ENCODE measurements around the gene PLAGL2. TPM values are rescaled to one million over a fixed set of nuclear protein-coding genes. Genes with fewer than 3 reads are reported as not detected.

The PLAGL2 gene
- total RNA-seq, 1 experiment from 2014 or later, result 44.4 TPM

GRCh38 chr20:32231245-32231644 is 23.7 kb upstream of the PLAGL2 start:
- peaks cover 36 to 72% (median 68%) of the 10 kb centered on the region in 3 experiments; a peak in 6 of 7 replicates for H3K36me3 Mint-ChIP-seq (ENCODE audit: insufficient read depth in 1 of 3, low read depth in 3 of 3)
- no peak overlapping the region for H3K56ac ChIP-seq (ENCODE audit: insufficient read length, low read depth, low read length)
- no peaks in the 10 kb centered on the region for H3K9me3 Mint-ChIP-seq
- no peak overlapping the region for H3K14ac ChIP-seq (ENCODE audit: insufficient read depth, low read length)
- H3K27ac ChIP-seq (ENCODE audit: insufficient read length, low read depth, low read length), result no peak overlapping the region
- H3K4me3 Mint-ChIP-seq, result no peak overlapping the region
- no peak for DNase-seq
- no peak overlapping the region for H3K9ac ChIP-seq (ENCODE audit: extremely low read depth, insufficient read length, low read length)
- H3K4me2 ChIP-seq (ENCODE audit: insufficient read depth, insufficient read length, low read length), result no peak overlapping the region
- no peak overlapping the region for H2BK12ac ChIP-seq (ENCODE audit: insufficient read length, low read depth, low read length)
- TF ChIP-seq, protein P1, sequence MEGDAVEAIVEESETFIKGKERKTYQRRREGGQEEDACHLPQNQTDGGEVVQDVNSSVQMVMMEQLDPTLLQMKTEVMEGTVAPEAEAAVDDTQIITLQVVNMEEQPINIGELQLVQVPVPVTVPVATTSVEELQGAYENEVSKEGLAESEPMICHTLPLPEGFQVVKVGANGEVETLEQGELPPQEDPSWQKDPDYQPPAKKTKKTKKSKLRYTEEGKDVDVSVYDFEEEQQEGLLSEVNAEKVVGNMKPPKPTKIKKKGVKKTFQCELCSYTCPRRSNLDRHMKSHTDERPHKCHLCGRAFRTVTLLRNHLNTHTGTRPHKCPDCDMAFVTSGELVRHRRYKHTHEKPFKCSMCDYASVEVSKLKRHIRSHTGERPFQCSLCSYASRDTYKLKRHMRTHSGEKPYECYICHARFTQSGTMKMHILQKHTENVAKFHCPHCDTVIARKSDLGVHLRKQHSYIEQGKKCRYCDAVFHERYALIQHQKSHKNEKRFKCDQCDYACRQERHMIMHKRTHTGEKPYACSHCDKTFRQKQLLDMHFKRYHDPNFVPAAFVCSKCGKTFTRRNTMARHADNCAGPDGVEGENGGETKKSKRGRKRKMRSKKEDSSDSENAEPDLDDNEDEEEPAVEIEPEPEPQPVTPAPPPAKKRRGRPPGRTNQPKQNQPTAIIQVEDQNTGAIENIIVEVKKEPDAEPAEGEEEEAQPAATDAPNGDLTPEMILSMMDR (conservative IDR thresholded peaks at IDR 0.05), result no peak
- H3K79me1 ChIP-seq (ENCODE audit: insufficient read depth, low read depth, low read length, poor library complexity, severe bottlenecking), result no peaks in the 10 kb centered on the region
- no peak overlapping the region for H2AFZ ChIP-seq (ENCODE audit: low read length)
- no peak overlapping the region for H3K23ac ChIP-seq (ENCODE audit: insufficient read length, low read depth, low read length)
- no peak overlapping the region for H3T11ph ChIP-seq (ENCODE audit: low read length)
- no peaks in the 10 kb centered on the region for H4K20me1 ChIP-seq (ENCODE audit: control insufficient read depth, insufficient read depth, insufficient read length)
- no peak overlapping the region for H3K18ac ChIP-seq (ENCODE audit: insufficient read length, low read depth, low read length)
- no peaks in the 10 kb centered on the region for H3K4me1 Mint-ChIP-seq
- H2AK5ac ChIP-seq (ENCODE audit: insufficient read length, low read length), result no peak overlapping the region
- no CpG with 5 or more reads among the region's 4 CpGs for WGBS (ENCODE audit: extremely low coverage, insufficient read length, low lambda C conversion rate)
- H3K27me3 Mint-ChIP-seq (ENCODE audit: low read depth), result no peaks in the 10 kb centered on the region; the same call in 1 of the 2 replicates
- no peak overlapping the region for H4K8ac ChIP-seq (replicated peaks; ENCODE audit: insufficient read length, low read depth, low read length)
- no peaks in the 10 kb centered on the region for H3K79me2 ChIP-seq (ENCODE audit: insufficient read depth, low read length)
- H3K9me3 ChIP-seq (ENCODE audit: control insufficient read depth, low read depth, low read length), result no peaks in the 10 kb centered on the region
- H3K27ac Mint-ChIP-seq, result no peak overlapping the region
- H2BK20ac ChIP-seq (ENCODE audit: low read depth, low read length, poor library complexity, severe bottlenecking), result no peak overlapping the region
- H3K4me1 ChIP-seq (ENCODE audit: insufficient read depth, low read length), result no peaks in the 10 kb centered on the region
- no peaks in the 10 kb centered on the region for H3K23me2 ChIP-seq (ENCODE audit: insufficient read length, low read depth, low read length, poor library complexity, severe bottlenecking)
- H4K5ac ChIP-seq (ENCODE audit: insufficient read length, low read depth, low read length), result no peak overlapping the region
- H4K91ac ChIP-seq (ENCODE audit: insufficient read length, low read depth, low read length), result no peak overlapping the region
- no peak overlapping the region for H2BK5ac ChIP-seq (ENCODE audit: insufficient read length, low read length)
- no peak overlapping the region for H2BK120ac ChIP-seq (ENCODE audit: low read depth, low read length, poor library complexity, severe bottlenecking)
- no peak overlapping the region for H2BK15ac ChIP-seq (ENCODE audit: low read depth, low read length)
- H3K27me3 ChIP-seq (ENCODE audit: insufficient read depth, low read length), result no peaks in the 10 kb centered on the region
- no peak overlapping the region for H3K4ac ChIP-seq (ENCODE audit: low read depth, low read length)

Measured in H9 (cell line).